Measurements from ENCODE around the gene RNF166.

RNF166 gene

GRCh38 chr16:88727871-88728270 lies 21.7 kb upstream of the RNF166 start:
- H3K4me3 ChIP-seq (ENCODE audit: low read depth, low read length) = no peak overlapping the region
- no peak for TF ChIP-seq CTCF (IDR thresholded peaks at IDR 0.05; ENCODE audit: borderline replicate concordance, insufficient read depth, low read depth, low read length)

GRCh38 chr16:88726981-88727380 lies 20.8 kb upstream of the RNF166 start:
- H3K4me3 ChIP-seq (ENCODE audit: low read depth, low read length) = no peak overlapping the region
- TF ChIP-seq CTCF (IDR thresholded peaks at IDR 0.05; ENCODE audit: borderline replicate concordance, insufficient read depth, low read depth, low read length) = no peak

- no peak overlapping the region for H3K4me3 ChIP-seq (ENCODE audit: low read depth, low read length)
- TF ChIP-seq CTCF (IDR thresholded peaks at IDR 0.05; ENCODE audit: borderline replicate concordance, insufficient read depth, low read depth, low read length) = no peak
Measured at GRCh38 chr16:88726408-88726749, 20.2 kb upstream of the RNF166 start.

GRCh38 chr16:88725609-88726407 lies 19.6 kb upstream of the RNF166 start:
- H3K4me3 ChIP-seq (ENCODE audit: low read depth, low read length) = no peak overlapping the region
- no peak for TF ChIP-seq CTCF (IDR thresholded peaks at IDR 0.05; ENCODE audit: borderline replicate concordance, insufficient read depth, low read depth, low read length)

- no peak overlapping the region for H3K4me3 ChIP-seq (ENCODE audit: low read depth, low read length)
- TF ChIP-seq CTCF (IDR thresholded peaks at IDR 0.05; ENCODE audit: borderline replicate concordance, insufficient read depth, low read depth, low read length) = no peak
Measured at GRCh38 chr16:88724855-88725555, 18.8 kb upstream of the RNF166 start.

GRCh38 chr16:88723911-88724310 lies 17.7 kb upstream of the RNF166 start:
- H3K4me3 ChIP-seq (ENCODE audit: low read depth, low read length) = no peak overlapping the region
- TF ChIP-seq CTCF (IDR thresholded peaks at IDR 0.05; ENCODE audit: borderline replicate concordance, insufficient read depth, low read depth, low read length) = no peak

GRCh38 chr16:88723507-88723887 lies 17.3 kb upstream of the RNF166 start:
- TF ChIP-seq CTCF (IDR thresholded peaks at IDR 0.05; ENCODE audit: borderline replicate concordance, insufficient read depth, low read depth, low read length) = no peak

More at GRCh38 chr16:88723507-88723887, 17.3 kb upstream of the RNF166 start:
- no peak overlapping the region for H3K4me3 ChIP-seq (ENCODE audit: low read depth, low read length)

All from GM12875 (cell line).